Fibroblast of villous mesenchyme (primary cell): ENCODE results near the gene GRSF1. TPM values are rescaled to one million over a fixed set of nuclear protein-coding genes. Genes with fewer than 3 reads are reported as not detected.
"Not testable (repeated sequence)": the region's sequence is repeated elsewhere in the genome, so short reads cannot be mapped to it uniquely, and the experiment has no call there.

ENCODE experiments used
- DNase-seq: peaks from one replicate; pipeline ENCODE4 v3.0.0-alpha.2; 2010; ENCODE audit warnings: low read depth
- H3K4me3 ChIP-seq: 2 replicates; pipeline ENCODE4 v1.5.1; 2011; ENCODE audit warnings: low read depth, mild to moderate bottlenecking, low read length
- total RNA-seq: library from RNA; depleted of rRNA; stranded (reverse); fragments of >200 nt; gene quantifications from 2 replicates; pipeline ENCODE4 v1.2.3, GENCODE V29; 2012
- TF ChIP-seq, protein P1 (sequence below): IDR thresholded peaks from 2 replicates; pipeline ENCODE4 v1.5.1; 2012; ENCODE audit warnings: low read depth, mild to moderate bottlenecking, low read length; ENCODE audit not compliant: insufficient read depth

The GRSF1 gene
- total RNA-seq, 1 donor, result 117 TPM

DNA sequence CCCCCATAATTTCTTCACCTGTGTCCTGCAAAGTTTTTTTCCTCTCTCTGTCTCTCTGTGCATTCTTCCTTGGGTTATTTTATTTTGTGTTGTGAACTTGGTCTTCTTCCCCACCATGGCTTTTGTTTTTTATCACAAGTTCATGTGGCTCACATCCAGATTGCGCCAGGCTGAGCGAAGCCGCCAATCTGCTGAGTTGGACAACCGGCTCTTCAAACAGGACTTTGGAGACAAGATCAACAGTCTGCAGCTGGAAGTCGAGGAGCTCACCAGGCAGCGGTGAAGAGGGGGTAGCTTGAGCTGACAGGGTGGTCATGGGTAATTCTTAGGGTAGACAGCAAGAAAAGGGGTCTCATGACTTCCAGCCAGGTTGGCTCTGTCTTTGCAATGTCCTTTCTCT is 46.1 kb downstream of the GRSF1 start:
- TF ChIP-seq, protein P1, sequence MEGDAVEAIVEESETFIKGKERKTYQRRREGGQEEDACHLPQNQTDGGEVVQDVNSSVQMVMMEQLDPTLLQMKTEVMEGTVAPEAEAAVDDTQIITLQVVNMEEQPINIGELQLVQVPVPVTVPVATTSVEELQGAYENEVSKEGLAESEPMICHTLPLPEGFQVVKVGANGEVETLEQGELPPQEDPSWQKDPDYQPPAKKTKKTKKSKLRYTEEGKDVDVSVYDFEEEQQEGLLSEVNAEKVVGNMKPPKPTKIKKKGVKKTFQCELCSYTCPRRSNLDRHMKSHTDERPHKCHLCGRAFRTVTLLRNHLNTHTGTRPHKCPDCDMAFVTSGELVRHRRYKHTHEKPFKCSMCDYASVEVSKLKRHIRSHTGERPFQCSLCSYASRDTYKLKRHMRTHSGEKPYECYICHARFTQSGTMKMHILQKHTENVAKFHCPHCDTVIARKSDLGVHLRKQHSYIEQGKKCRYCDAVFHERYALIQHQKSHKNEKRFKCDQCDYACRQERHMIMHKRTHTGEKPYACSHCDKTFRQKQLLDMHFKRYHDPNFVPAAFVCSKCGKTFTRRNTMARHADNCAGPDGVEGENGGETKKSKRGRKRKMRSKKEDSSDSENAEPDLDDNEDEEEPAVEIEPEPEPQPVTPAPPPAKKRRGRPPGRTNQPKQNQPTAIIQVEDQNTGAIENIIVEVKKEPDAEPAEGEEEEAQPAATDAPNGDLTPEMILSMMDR, result no peak
- DNase-seq, result no peak

DNA sequence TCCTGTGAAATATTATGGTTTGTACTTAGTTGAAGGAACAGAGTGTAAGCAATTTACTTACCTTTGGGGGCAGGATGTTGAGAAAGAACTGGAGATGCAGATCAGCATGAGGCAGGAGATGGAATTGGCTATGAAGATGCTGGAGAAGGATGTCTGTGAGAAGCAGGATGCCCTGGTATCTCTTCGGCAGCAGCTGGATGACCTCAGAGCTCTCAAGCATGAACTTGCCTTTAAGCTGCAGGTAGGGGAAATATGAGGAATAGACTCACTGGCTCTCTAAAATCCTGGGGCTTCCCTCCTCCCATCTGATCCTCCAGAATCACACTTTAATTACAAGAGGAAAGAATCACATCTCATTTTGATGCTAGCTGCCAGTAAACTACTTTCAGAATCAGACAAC is 51.0 kb downstream of the GRSF1 start:
- no peak for DNase-seq
- H3K4me3 ChIP-seq, result no peak overlapping the region
- TF ChIP-seq, protein P1, result no peak

More for the DNA sequence above, 46.1 kb downstream of the GRSF1 start:
- H3K4me3 ChIP-seq, result no peak overlapping the region

DNA sequence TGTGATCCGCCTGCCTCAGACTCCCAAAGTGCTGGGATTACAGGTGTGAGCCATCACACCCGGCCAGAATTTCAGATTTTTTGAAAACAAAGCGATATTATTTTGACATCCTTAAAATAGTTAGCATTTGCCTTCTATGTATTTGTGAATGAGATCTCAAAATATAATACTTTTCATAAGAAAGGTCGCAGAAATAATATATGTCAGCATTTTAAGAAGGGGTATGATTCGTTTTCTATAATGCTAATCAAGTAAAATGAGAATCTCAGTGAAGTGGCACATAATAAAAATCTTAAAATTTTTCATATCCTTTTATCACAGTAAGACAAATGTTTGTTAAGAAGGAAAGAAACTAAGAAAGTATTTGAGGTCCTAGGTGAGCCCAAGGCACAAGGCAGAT is 52.2 kb downstream of the GRSF1 start:
- TF ChIP-seq, protein P1, result no peak
- no peak for DNase-seq
- no peak overlapping the region for H3K4me3 ChIP-seq

DNA sequence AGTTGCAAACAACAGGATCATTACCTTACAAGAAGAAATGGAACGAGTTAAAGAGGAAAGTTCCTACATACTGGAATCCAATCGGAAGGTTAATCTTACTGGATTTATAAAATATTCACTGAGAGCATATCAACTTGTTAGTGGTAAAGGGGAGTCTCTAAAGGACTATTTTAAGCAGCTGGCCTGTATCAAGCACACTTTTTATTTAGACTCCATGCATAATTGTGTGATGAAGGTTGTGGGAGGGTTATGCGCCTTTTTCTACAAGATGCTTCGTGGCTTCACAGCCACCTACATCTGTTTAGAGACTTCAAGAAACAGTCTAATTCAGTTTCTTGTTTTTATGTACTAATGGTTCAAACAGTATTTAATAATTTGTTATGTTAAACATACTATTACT is 56.6 kb downstream of the GRSF1 start:
- TF ChIP-seq, protein P1, result no peak
- H3K4me3 ChIP-seq, result no peak overlapping the region
- DNase-seq, result peak; percentile 39

DNA sequence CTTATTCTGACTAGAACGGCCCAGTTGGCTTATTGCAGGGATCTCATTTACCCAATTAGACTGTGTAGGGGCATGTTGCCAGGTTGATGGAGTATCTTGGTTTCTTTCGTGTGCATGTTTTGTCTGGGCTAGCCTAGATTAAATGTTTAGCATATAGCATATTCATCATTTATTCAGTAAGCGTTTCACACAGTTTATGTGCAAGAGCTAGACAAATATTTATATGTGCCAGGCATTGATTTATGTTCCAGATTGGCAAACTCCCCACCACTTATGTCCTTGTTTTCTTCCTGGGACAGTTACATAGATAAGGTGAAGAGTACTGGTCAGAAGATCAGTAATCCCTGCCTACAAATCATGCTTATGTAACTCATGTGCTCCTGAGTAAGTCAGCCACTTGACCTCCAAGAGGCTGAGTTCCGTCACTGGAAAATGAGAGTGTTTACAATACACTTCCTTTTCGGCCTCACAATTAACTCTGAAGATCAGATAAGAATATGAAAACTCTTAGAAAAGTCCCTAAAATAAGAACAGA is 60.7 kb downstream of the GRSF1 start:
- no peak overlapping the region for H3K4me3 ChIP-seq
- peak; percentile 100 for DNase-seq
- TF ChIP-seq, protein P1, result no peak

DNA sequence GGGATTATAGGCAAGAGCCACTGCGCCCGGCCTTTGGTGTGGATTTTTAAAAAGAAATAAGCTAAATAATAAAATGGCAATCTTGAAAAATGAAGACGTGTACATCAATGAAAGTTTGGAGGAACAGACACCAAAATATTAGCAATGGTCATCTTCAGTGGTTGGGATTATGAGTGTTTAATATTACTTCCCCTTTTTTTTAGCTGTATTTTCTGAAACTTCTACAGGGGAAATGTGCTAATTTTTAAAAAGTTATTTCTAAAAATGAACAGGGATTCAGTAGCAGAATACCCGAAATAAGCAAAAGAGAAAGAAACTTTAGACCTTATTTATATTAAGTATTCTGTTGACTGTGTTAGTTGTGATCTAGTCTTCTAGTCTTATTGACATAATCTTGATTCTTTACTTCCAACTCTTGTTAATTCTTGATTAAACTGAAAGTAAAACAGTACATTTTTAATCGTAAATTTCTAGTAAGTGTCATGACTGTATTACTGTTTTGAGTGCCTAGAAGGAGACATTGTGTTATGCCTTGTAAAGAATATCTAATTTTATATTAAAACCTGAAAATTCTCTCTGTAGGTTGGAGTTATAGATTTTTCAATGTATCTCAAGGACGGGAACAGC is 66.6 kb downstream of the GRSF1 start:
- DNase-seq, result no peak
- H3K4me3 ChIP-seq, result no peak overlapping the region
- TF ChIP-seq, protein P1, result no peak

DNA sequence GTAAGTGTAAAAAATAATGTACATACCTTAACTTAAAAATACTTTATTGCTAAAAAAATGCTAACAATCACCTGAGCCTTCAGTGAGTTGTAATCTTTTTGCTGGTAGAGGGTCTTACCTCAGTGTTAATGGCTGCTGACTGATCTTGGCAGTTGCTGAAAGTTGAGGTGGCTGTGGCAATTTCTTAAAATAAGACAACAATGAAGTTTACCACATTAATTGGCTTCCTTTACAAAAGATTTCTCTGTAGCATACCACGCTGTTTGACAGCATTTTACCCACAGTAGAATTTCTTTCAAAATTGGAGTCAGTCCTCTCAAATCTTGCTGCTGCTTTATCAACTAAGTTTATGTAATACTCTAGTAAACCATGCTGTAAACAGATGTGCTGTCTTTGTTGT is 70.3 kb downstream of the GRSF1 start:
- not testable (repeated sequence) for DNase-seq, H3K4me3 ChIP-seq
